GM18511 (cell line): ENCODE results near the gene HK1.
A peak's percentile ranks its signal among the peaks of the same experiment; 100 is the strongest.
"Not testable (repeated sequence)": the region's sequence is repeated elsewhere in the genome, so short reads cannot be mapped to it uniquely, and the experiment has no call there.

ENCODE experiments used
- ATAC-seq: cut with Tn5 transposase; IDR thresholded peaks from one replicate; pipeline ENCODE4 v1.9.1; 2021; ENCODE audit warnings: mild to moderate bottlenecking, moderate library complexity; ENCODE audit not compliant: unreplicated experiment

HK1 gene

DNA sequence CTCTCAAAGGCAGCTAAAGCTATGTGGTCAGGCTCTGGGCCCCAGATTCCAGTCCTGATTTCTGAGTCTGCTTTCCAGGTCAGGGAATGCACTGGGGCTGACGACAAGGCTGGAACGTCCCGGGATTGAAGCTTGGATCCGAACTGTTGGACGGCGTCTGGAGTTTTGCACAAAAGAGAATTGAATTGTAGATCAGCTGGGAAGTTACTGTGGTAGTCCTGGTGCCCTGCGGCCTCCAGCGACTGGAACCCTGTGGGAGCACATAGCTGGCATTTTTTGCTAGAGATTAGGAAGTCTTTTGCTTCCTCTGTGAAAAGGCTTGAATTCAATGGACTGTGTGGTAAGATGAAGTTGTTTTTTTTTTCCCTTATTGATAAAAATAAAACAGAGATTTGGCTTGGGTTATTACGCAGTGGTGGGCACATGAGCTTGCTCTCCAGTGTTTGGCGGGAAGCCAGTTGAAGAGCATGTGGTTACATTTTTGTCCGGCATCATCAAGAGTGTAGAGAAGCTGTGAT is at the start of gene HK1:
TSS of gene HK1 (plus strand) at position 51 of the 518 bp plus-strand sequence.
- no peak for ATAC-seq

DNA sequence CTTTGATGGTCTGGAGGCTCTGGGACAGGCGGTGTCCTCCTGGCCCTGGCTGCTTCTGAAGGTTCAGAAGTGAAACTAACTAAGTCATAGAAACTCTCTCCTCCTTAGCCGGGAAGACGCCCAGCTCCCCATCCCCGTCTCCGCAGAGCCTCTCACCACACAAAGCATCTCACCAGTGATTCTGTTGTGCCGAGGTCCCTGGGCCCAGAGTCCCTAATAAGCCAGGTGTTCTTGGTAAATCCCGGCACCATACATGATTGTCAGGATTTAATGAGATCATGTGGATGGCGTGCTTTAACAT is 48.7 kb upstream of the HK1 start:
- ATAC-seq = no peak

DNA sequence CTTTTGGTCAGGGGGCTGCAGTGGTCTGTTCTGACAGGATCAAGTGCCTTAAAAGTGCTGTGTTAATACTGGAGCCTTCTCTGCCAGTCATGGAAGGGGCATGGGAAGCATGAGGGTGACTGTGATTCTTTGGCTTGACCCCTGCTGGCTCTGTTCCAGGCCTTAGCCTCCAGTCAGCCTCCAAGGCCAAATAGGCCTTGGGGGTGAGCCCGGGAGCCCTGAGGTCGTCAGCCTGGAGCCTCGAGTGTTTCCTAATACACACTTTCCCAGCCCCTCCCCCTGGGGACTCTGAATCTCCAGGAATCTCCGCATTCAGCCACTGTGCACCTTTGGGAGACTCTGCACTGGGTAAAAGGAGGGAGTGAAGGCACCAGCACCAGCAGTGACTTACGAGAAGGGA is 48.2 kb upstream of the HK1 start:
- ATAC-seq = no peak

DNA sequence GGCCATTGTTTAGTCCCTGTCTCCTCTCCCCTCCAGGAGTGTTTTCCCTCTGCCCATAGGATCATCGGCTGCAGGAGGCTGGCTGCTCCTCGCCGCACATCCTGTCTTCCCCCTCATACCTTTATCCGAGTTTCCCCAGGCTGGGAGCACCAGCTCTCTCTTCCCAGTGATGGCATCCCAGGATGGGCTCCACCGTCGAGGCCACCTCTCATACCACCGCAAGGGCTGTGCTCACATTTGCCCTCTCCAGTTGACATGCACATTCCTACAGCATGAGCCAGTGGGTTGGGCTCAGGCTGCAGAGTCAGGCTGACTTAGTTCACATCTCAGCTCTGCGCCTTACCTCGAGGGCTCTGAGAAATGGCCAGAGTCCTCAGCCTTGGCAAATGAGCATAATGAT is 46.0 kb upstream of the HK1 start:
- ATAC-seq = no peak

DNA sequence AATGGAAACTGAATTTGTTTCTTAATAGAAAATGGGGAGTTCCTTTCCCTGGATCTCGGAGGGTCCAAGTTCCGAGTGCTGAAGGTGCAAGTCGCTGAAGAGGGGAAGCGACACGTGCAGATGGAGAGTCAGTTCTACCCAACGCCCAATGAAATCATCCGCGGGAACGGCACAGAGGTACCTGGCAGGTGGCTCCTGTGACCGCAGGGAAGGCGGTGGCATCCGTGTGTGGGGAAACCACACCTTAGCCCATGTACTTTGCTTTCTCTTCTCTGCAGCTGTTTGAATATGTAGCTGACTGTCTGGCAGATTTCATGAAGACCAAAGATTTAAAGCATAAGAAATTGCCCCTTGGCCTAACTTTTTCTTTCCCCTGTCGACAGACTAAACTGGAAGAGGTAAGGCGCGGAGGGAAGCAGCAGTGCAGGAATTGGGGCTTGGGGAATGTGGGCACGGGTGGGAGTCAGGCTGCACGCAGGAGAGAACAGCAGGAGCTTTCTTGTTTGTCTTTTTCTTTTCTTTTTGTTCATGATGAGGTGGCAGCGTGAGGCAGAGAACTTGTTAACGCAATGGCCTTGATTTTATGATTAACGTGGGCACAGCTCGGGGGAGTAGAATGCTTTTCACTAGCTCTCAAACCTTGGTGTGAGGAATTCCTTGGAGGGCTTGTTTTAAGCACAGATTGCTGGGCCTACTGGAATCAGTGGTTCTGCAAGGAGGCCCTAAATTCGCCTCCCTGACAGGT is 45.4 kb upstream of the HK1 start:
- no peak for ATAC-seq

DNA sequence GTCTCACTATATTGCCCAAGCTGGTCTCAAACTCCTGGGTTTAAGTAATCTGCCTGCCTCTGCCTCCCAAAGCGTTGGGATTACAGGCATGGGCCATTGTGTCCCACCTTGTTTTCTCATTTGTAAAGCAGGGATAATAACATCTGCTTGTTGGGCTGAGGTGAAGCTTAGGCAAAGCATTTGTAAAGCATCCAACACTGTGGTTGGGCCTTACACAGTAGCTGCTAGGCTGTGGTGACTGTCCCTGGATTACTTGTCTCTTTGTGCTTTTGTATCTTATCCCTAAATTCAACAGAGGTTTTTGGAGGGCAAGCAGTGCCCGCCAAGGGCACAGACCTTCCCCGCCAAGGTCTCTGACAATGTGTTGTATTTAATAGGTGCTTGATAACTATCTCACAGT is 43.8 kb upstream of the HK1 start:
- no peak for ATAC-seq

DNA sequence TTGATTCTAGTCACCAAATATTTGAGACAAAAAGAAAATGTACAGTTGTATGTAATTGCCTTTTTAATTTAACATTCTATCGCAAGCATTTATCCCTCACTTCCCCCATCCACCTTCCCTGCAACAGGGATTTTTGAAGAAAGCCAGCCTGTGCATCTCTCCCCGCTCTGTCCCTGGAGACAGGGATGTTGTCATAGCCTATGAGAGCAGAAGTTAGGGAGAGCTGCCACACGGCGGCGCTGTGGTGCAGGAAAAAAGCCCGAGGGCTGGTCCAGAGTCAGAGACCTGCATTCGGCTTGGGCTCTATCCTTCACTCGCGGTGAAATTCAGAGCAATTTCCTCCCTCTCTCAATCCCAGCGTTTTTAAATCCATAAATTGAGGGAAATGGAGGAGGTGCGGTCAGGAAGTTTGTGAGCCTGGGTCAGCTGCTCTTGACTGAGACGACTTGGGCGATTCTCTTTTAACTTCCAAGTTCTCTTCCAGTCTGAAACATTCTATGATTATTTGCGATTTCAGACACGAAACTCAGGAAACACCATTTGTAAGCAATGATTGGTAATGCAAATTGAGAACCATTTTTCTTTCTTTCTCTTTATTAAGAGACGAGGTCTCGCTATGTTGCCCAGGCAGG is 40.7 kb upstream of the HK1 start:
- peak; percentile 80 for ATAC-seq

DNA sequence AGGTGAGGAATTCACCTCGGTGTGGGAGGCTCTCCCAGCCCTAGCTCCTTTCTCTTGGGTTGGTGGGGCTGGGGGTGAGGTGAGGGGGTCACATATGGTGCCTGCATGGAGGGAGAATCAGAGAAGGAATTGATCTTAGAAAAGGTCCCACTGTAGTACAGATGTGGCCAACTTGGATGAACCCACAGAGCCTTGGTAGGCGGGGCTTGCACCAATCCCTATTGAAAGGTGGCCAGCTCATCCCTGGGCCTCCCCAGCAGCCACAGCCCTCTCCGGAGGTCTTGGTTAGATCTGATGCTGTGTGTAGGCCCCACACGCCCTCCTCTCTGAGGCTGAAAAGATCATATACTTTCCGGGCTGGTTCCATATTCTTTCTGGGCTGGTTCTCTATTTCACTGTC is 39.2 kb upstream of the HK1 start:
- no peak for ATAC-seq

DNA sequence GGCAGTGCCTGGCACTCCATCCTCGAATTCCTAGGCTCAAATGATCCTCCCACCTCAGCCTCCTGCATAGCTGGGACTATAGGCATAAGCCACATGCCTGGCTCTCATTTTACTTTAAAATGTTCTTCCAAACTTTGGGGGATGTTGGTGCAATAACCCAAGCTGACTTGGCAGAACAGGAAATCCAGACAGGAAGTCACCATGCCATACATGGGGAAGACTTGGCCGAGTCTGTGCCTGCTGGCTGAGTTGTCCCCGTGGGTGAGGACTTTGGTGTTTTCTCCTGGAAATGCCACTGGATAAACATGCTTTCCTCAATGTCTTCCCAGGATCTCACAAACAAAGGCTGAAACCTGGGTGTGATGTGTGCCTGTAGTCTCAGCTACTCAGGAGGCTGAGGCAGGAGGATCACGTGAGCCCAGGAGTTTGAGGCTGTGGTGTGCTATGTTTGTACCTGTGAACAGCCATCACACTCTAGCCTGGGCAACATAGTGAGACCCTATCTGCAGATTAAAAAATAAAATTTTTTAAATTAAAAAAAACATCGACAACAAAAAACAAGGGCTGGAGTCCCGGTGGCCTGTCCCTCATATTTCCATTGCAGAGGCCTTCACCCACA is 38.4 kb upstream of the HK1 start:
- ATAC-seq = no peak

DNA sequence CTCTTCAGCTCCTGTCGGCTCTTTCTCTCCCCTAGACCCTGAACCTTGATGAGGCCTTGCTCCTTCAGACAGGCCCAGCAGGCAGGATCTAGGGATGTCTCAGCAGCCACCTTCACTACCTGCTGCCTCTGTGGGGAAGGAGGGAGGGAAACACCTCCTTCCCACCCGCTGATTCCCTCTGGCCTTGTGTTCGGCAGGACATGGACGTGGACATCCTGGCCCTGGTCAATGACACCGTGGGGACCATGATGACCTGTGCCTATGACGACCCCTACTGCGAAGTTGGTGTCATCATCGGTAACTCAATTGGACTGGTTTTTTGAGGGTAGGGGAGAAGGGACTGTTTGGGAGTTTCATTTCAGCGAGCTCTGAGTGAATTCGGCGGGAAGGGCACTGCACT is 37.8 kb upstream of the HK1 start:
- no peak for ATAC-seq

DNA sequence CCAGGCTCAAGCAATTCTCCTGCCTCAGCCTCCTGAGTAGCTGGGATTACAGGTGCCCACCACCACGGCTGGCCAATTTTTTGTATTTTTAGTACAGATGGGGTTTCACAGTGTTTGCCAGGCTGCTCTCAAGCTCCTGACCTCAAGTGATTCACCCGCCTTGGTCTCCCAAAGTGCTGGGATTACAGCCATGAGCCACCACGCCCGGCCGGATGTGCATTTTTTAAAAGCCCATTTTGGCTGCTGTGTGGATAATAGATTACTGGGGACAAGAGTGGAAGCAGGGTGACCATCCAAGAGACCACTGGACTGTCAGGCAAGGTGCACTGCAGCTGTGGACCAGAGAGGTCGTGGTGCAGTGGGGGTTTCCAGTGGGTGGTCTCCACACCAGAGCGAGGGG is 36.7 kb upstream of the HK1 start:
- no peak for ATAC-seq

DNA sequence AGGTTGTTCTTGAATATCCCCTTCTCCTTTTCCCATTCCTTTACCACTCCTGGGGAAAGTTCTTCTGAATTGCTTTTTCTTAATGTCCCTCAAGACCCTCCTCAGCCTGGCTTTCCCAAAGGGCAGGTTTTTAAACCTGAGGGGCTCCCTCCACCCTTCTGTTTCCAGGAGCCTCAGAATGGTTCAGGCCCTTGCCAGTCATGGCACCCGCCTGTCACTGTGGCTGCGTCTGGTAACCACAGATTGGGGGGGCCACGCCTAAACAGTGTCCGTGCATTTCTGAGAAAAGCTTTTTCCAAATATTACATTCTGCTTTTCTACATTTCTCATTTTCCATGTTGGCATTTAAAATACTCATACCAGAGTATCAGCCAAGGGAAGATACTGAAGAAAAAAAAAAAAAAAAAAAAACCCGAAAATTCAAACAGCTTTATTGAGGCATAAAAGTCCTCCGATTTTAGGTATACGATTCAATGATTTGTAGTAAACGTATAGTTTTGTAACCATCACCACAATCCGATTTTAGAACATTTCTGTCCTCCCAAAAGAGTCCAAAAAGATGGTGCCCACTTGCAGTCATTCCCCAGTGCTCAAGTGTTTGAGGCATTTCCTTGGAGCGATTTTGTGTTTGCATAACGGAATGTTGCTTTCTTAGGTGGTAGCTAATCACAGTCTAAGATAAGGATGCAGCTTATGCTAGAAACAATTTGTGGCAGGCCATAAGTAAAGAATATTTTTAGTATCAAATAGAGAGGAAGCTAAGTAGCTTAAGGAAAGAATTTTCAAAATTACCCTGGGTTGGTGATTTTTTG is 36.0 kb upstream of the HK1 start:
- no peak for ATAC-seq

DNA sequence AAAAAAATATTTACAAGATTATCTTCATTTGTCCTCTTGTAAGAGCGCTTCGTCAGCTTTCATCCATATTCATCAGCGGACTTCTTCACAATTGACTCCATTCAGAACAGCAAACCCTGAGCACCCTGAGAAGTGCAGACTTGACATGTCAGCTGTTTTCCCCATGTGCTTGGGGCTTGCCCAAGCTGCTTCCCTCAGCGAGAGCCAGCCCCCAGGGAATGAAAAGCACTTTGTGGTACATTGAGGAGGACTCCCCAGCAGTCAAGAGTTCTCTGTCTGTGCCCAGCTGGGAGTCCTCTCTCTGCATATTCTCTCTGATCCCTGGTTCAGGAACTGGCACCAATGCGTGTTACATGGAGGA is 35.5 kb upstream of the HK1 start:
- no peak for ATAC-seq

DNA sequence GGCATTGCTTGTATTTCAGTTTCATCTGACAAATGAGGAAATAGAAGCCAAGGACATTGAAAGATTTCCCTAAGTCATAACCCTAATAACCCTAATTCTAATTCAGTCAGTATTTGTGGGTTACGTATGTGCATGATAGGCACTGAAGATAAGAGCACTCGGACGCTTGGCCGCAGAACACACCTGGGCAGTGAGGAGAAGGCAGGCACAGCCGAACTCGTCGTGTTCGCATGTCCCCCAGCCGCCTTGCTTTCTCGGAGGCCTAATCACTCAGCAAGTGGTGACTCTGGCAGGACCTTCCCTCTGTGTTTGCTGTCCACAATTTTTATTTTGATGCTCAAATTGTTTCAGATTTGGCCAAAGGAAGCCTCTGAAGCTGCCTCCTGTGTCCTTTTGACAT is 34.5 kb upstream of the HK1 start:
- ATAC-seq = no peak

DNA sequence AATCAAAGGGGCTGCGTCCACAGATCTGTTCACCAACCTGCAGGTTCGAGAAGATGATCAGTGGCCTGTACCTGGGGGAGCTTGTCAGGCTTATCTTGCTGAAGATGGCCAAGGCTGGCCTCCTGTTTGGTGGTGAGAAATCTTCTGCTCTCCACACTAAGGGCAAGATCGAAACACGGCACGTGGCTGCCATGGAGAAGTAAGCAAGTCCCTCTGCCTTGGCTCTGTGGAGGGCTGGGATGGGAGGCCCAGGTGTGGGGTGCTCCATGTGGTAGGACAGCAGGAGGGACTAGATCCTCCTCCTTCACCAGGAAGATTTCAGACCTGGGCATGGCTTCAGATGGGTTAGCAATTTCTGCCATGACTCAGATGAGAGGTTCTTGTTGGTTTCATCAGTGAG is 32.3 kb upstream of the HK1 start:
- ATAC-seq = no peak

DNA sequence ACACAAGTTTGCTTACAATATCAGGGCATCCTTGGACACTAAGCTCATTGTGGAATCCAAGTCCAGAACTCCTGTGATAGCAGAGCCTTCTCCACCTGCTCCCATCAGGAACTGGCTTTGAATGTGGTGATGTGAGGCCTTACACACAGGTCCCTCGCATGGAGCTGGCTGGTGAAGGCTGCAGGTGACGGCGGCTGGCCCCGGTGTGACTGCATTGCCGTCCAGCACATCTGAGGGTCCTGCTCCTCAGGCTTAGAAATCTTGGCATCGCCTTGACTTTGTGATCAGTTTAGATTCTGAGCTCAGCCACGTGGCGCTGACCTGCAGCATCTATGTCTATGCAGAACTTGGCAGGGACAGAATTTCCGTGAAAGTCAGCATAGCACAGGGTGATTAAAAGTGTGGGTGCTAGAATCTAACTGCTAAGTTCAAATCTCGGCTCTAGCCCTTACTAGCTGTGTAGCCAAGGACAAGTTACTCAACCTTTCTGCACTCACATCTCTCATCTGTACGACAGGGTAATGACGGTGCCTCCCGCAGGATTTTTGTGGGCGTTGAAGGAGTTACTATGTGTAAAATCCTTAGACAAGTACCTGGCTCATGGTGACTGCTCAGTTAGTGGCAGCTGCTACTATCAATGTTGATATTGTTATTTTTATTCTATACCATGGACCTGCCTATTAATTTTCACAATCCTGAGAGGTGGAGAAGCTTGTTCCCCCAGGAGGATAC is 31.5 kb upstream of the HK1 start:
- no peak for ATAC-seq

DNA sequence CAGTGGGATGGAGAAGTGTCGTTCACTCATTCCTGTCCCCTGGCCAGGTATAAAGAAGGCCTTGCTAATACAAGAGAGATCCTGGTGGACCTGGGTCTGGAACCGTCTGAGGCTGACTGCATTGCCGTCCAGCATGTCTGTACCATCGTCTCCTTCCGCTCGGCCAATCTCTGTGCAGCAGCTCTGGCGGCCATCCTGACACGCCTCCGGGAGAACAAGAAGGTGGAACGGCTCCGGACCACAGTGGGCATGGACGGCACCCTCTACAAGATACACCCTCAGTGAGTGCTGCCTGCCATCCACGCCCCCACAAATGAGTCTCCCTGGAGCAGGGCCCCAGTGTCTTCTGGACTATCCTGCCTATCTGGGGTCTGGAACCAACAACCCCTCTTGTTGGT is 31.0 kb upstream of the HK1 start:
- no peak for ATAC-seq

DNA sequence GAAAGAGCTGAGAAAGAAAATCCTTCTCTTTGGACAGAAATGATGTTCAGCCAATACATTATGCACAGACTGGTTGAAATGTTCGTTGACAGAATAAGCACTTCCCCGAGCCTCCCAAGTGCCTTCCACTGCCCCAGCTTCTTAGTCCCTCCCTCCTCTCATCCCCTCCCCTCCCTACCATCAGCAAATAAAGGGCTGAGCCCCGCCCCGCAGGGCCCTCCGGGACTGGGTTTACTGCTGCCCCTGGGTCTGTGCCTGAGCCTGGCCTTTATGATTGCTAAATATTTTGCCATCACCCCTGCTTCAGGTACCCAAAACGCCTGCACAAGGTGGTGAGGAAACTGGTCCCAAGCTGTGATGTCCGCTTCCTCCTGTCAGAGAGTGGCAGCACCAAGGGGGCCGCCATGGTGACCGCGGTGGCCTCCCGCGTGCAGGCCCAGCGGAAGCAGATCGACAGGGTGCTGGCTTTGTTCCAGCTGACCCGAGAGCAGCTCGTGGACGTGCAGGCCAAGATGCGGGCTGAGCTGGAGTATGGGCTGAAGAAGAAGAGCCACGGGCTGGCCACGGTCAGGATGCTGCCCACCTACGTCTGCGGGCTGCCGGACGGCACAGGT is 30.1 kb upstream of the HK1 start:
- ATAC-seq = no peak

DNA sequence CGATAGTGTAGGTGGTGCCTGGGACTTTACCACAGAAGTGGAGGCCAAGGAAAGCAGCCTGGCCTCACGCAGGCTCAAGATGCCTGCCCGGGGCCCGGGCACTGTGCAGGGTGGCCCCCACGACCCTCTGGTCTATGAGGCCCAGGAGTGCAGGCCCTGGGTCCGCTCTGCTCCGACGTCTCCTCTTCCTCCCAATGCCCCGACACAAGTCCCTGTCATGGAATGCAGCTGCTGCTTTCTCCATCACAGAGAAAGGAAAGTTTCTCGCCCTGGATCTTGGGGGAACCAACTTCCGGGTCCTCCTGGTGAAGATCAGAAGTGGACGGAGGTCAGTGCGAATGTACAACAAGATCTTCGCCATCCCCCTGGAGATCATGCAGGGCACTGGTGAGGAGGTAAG is 28.3 kb upstream of the HK1 start:
- no peak for ATAC-seq

DNA sequence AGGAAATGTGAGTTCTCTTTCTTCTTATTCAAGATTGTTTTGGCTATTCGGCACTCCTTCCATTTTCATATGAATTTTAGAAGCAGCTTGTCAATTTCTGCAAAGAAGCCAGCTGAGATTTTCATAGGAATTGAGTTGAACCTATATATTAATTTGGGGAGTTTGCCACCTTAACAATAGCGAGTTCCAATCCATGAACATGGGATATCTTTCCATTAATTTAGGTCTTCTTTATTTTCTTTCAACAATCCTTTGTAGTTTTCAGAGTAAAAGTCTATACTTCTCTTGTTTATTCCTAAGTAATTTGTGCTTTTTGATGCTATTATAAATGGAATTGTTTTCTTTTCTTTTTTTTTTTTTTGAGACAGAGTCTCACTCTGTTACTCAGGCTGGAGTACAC is 26.9 kb upstream of the HK1 start:
- not testable (repeated sequence) for ATAC-seq

DNA sequence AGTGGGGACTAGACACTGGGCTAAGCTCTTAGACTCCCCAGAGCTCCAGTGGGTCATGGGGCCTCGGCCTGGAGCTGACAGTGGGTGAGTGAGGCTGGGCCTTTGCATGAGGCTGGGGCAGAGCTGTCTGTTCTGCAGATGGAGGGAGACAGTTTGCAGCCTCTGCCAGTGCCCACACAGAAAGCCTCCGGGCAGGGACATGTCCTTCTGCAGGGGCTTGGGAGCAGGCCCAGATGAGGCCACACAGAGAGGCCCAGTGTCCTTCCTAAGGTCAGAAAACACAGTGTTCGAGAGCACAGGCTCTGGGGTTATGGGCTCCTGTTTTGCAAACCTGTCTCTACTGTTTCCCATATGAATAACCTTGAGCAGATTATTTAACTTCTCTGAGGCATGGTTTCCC is 25.1 kb upstream of the HK1 start:
- ATAC-seq = no peak
